MM.1S (cell line): ENCODE results near the gene SP6.

Source experiments
- EZH2 ChIP-seq: fragments of 300-600 bp; sonication (generic); optimal IDR thresholded peaks from 2 replicates; pipeline ENCODE3; 2017; ENCODE audit warnings: low read depth, mild to moderate bottlenecking, antibody characterized with exemption, low read length, mixed read lengths
- EZH2phosphoT487 ChIP-seq: fragments of 300-600 bp; sonication (generic); IDR thresholded peaks from 2 replicates; pipeline ENCODE4 v1.6.1; 2018; ENCODE audit warnings: antibody characterized with exemption, low read length
- TF ChIP-seq, protein P1 (sequence below): fragments of 300-600 bp; sonication (generic); IDR thresholded peaks from 2 replicates; pipeline ENCODE4 v1.5.1; 2016; ENCODE audit warnings: antibody characterized with exemption, low read length, mixed read lengths

DNA sequence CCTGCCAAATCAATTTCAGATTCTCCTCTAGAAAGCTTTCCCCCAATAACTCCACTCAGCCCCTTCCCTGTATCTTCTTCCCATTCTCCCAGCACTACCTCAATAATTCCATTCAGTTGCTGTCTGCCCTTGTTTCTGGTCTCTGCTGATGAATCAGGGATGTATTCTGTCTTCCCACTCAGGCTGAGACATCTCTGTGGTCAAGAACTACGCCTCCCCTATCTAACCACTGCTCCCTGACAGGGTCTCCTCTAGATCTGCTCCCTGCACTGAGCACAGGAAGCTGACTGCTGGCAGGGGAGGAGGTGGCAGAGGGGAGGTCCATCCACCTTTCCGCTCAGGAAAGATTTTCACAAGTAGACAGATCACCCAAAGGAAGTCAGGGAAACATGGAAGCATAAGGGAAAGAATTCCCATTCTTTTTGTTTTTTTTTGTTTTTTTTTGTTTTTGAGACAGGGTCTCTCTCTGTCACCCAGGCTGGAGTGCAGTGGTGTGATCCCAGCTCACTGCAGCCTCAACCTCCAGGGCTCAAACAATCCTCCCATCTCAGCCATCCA is 28.1 kb upstream of the SP6 start:
- TF ChIP-seq, protein P1, sequence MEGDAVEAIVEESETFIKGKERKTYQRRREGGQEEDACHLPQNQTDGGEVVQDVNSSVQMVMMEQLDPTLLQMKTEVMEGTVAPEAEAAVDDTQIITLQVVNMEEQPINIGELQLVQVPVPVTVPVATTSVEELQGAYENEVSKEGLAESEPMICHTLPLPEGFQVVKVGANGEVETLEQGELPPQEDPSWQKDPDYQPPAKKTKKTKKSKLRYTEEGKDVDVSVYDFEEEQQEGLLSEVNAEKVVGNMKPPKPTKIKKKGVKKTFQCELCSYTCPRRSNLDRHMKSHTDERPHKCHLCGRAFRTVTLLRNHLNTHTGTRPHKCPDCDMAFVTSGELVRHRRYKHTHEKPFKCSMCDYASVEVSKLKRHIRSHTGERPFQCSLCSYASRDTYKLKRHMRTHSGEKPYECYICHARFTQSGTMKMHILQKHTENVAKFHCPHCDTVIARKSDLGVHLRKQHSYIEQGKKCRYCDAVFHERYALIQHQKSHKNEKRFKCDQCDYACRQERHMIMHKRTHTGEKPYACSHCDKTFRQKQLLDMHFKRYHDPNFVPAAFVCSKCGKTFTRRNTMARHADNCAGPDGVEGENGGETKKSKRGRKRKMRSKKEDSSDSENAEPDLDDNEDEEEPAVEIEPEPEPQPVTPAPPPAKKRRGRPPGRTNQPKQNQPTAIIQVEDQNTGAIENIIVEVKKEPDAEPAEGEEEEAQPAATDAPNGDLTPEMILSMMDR = no peak
- TF ChIP-seq EZH2 = no peak
- no peak for TF ChIP-seq EZH2phosphoT487
